Naive thymus-derived CD8-positive, alpha-beta T cell (primary cell): ENCODE results near the gene PHLDB2. TPM values are rescaled to one million over a fixed set of nuclear protein-coding genes. Genes with fewer than 3 reads are reported as not detected.

Experiments
- ATAC-seq, 2 donors: fragments of 150-1000 bp; cut with Tn5 transposase in 1 of 2; sonication (Bioruptor Pico), chemical (Tn5 transposase) in 1 of 2; 1 replicate in 1 of 2; 2 replicates in 1 of 2; pipeline ENCODE4 v1.10.0; 2021; ENCODE audit warnings: mild to moderate bottlenecking in 2 of 2, moderate library complexity in 2 of 2
- POLR2A ChIA-PET: fragments of 350-600 bp; sonication (Branson Sonifier 250); formaldehyde crosslinking; loops from one replicate; lab custom pipeline; 2021; ENCODE audit warnings: antibody characterized with exemption; lab: Charles Lee
- DNase-seq, 10 donors: peaks; one replicate each; pipeline versions ENCODE4 v3.0.0 to v3.0.0-alpha.2; 2020 to 2022
- H3K27ac Mint-ChIP-seq, 10 donors: one replicate each; pipeline ENCODE4 v1.8.0; 2020 to 2022; ENCODE audit warnings: mild to moderate bottlenecking in 10 of 10, mixed read lengths in 10 of 10, moderate library complexity in 4 of 10, inconsistent platforms in 1 of 10
- H3K27me3 Mint-ChIP-seq, 5 donors: one replicate each; pipeline ENCODE4 v1.8.0; 2021 to 2022; ENCODE audit warnings: mixed read lengths in 5 of 5
- H3K36me3 Mint-ChIP-seq, 3 donors: one replicate each; pipeline ENCODE4 v1.8.0; 2020 to 2022; ENCODE audit warnings: mixed read lengths in 3 of 3, mild to moderate bottlenecking in 2 of 3, inconsistent platforms in 1 of 3
- H3K4me1 Mint-ChIP-seq, 4 donors: one replicate each; pipeline ENCODE4 v1.8.0; 2021 to 2022; ENCODE audit warnings: mixed read lengths in 4 of 4
- H3K4me3 Mint-ChIP-seq, 10 donors: one replicate each; pipeline ENCODE4 v1.8.0; 2020 to 2022; ENCODE audit warnings: mild to moderate bottlenecking in 10 of 10, mixed read lengths in 10 of 10, moderate library complexity in 6 of 10, inconsistent platforms in 1 of 10
- H3K9me3 Mint-ChIP-seq, 9 donors: one replicate each; pipeline ENCODE4 v1.8.0; 2020 to 2022; ENCODE audit warnings: mixed read lengths in 9 of 9, mild to moderate bottlenecking in 3 of 9, inconsistent platforms in 1 of 9, moderate library complexity in 1 of 9
- polyA plus RNA-seq, 3 donors: library from polyadenylated mRNA; unstranded; fragments of 300-500 nt; fragmentation: Illumina TruSeq; gene quantifications; one replicate each; pipeline ENCODE4 v1.2.3, GENCODE V29; 2021
- total RNA-seq, 8 experiments: library from RNA in 2 of 8; stranded (reverse) in 2 of 8; gene quantifications; one replicate each; pipeline ENCODE4 v1.2.3 and lab custom pipeline; 2021 to 2026

Gene PHLDB2
- total and polyA plus RNA-seq, 5 experiments from 2014 or later = 0.46 to 4.6 (median 2.1) TPM

DNA sequence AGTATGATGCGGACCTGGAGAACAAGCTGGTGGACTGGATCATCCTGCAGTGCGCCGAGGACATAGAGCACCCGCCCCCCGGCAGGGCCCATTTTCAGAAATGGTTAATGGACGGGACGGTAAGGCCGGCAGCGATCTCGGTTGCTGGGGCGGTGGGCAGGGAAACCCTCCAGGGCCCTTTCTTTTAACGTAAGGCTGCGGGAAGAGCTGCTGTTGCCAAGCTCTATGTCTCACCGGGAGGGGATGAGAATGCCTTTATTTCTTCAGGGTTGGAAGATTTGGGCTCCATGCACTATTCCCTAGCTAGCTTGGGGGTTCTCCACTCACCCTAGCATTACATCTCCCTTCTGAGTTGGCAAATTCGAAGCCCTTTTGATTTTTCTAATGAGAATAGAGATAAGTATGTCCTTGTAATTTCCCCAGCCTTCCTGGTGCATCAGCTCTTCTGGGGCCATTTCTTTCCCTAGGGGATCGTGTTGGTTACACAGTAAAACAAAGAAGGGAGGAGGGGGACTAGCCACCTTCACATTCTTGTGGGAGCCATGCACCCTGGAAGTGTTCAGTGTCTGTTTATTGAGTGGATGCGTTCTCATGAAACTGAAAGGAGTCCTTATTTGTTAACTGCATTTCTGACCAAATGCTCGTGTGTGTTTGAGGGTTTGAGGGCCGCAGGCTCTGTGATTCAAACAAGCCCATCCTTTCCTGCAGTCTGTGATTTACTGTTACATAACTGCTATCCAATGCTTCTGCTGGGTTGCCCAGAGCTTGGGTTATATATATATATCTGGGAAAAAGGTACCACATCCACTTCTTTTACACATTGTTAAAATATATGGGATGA lies 140.6 kb downstream of the PHLDB2 start:
- POLR2A ChIA-PET = interaction anchor here (1.0 to 1.9 kb wide), 2 partner anchors 16 to 20 kb away, joined by 3 to 6 read pairs; partner anchors contain the start of gene ABHD10
- H3K27me3 Mint-ChIP-seq = peaks cover 0 to 9% (median 2%) of the 10 kb centered on the region in 5 donors
- H3K36me3 Mint-ChIP-seq = peaks cover 0 to 2% (median 0%) of the 10 kb centered on the region in 3 donors
- peaks cover 25 to 43% (median 39%) of the 10 kb centered on the region in 4 donors for H3K4me1 Mint-ChIP-seq
- H3K9me3 Mint-ChIP-seq = no peaks in the 10 kb centered on the region
- ATAC-seq (no peak), DNase-seq (no peak)
- H3K4me3 Mint-ChIP-seq = peak overlapping the region; percentile 70 to 86 (median 83)
- H3K27ac Mint-ChIP-seq = no peak overlapping the region

DNA sequence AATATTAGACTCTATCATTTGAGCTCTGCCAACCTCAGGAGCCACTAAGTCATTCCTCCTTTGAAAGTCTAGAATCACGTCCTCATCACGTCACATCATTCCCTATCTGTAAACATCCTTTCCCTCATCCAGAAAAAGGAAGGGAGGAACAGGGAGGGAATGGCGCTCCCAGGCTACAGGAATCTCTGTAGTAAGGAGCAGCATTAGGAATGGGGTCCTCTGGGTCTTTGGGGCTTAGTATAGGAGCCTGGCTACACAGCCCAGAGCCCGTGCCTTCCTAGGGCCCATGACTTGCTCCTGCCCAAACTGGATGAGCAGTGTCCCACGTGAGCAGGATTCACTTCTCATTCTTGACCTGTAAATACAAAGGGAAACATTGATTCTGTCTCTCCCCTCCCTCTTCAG lies 141.3 kb downstream of the PHLDB2 start:
- H3K36me3 Mint-ChIP-seq = peaks cover 0 to 2% (median 0%) of the 10 kb centered on the region in 3 donors
- no peak for ATAC-seq
- H3K9me3 Mint-ChIP-seq = no peaks in the 10 kb centered on the region
- DNase-seq = no peak
- H3K4me1 Mint-ChIP-seq = peaks cover 25 to 43% (median 39%) of the 10 kb centered on the region in 4 donors
- POLR2A ChIA-PET = no interaction called here
- H3K4me3 Mint-ChIP-seq = no peak overlapping the region
- H3K27me3 Mint-ChIP-seq = peaks cover 0 to 9% (median 2%) of the 10 kb centered on the region in 5 donors
- H3K27ac Mint-ChIP-seq = no peak overlapping the region

DNA sequence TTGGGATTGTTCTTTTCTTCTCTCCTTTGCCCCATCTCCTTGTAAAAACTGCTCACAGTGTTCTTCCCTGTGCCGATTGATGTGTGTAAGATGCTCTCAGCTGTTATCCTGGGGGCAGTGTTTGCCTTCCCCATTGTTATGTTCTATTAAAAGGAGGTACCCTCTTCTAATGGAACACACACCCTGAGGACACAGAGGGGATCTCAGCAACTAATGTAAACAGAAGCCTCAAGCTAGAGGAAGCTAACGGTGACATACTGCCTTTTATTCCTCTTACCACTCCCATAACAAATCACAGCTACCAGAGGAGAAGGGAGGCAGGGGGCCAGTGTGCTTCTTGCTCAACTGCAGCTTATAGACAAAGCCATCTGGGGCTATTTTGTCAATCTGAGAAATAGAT lies 141.9 kb downstream of the PHLDB2 start:
- POLR2A ChIA-PET = no interaction called here
- peak overlapping the region in 1 of 10 donors; percentile 5 for H3K4me3 Mint-ChIP-seq
- ATAC-seq = no peak
- no peak for DNase-seq
- peaks cover 25 to 43% (median 39%) of the 10 kb centered on the region in 4 donors for H3K4me1 Mint-ChIP-seq
- H3K36me3 Mint-ChIP-seq = peaks cover 0 to 2% (median 0%) of the 10 kb centered on the region in 3 donors
- H3K27ac Mint-ChIP-seq = peak overlapping the region in 1 of 10 donors; percentile 45
- no peaks in the 10 kb centered on the region for H3K9me3 Mint-ChIP-seq
- peaks cover 0 to 9% (median 2%) of the 10 kb centered on the region in 5 donors for H3K27me3 Mint-ChIP-seq

DNA sequence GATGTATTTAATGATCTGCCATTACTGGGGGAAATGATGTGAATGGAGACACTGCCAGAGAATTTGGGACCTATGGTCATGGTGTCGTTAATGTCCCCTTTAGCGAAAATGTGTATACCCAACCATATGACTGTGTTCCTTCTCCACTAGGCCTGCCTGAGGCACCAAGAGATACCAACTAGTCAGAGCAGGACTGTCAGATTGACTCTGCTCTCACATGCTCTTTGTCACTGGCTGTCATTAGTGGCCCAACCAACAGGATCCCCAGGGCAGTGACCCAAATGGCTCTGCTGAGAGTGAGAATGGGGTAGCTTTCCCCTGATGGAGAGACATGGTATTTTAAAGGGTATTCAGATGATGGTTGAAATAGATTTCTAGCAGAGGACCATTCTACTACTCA lies 142.5 kb downstream of the PHLDB2 start:
- no peaks in the 10 kb centered on the region for H3K9me3 Mint-ChIP-seq
- ATAC-seq = no peak
- H3K4me1 Mint-ChIP-seq = peaks cover 25 to 43% (median 39%) of the 10 kb centered on the region in 4 donors
- no peak overlapping the region for H3K4me3 Mint-ChIP-seq
- no peaks in the 10 kb centered on the region for H3K36me3 Mint-ChIP-seq
- POLR2A ChIA-PET = no interaction called here
- H3K27me3 Mint-ChIP-seq = peaks cover 0 to 9% (median 2%) of the 10 kb centered on the region in 5 donors
- H3K27ac Mint-ChIP-seq = no peak overlapping the region
- DNase-seq = no peak

DNA sequence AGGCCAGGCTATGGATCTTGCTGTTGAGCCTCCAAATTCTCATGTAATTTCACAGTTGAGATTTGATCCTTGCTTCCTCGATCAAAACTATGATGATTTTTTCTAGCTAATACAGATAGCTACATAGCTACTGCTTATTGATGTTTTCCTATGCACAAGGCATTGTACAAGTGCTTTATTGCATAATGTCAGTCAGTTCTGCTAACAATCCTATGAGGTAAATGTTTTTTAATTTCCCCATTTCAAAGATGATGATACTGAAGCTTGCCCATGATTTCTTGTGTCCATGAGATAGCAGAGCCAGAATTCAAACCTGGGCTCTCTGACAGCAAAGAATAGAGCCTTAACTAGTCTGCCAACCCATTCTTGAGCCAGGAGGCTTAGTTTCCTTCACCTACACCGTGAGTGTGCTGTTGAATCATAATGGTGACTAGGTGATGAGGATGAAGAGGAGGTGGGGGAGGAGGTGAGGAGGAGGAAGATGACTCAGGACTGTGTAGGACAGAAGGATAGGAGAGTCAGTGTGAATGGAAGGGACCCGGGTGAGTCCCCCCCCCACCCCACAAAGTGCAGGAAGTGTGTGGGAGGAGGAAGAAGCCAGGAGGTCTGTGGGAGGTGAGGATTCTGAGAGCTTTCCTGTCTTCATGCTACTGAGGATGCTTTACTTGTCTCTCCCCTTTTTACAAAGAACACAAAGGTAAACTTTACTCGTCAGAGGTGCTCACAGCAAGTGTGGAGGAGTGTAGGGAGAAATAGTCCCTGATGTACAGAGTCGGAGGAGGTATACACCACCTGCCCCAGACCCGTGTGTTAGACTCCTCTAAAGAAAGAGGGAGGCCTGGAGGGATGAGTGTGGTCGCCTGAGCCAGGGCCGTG lies 143.3 kb downstream of the PHLDB2 start:
- Mint-ChIP-seq H3K9me3 (no peaks in the 10 kb centered on the region), H3K4me3 (peak overlapping the region in 8 of 10 donors; percentile 18 to 74 (median 40)), H3K27me3 (peaks cover 0 to 7% (median 1%) of the 10 kb centered on the region in 5 donors), H3K27ac (peak overlapping the region; percentile 26 to 83 (median 54)), H3K4me1 (peaks cover 24 to 43% (median 39%) of the 10 kb centered on the region in 4 donors), H3K36me3 (no peaks in the 10 kb centered on the region)
- peak in 2 of 10 donors; percentile 8 to 10 for DNase-seq
- POLR2A ChIA-PET = interaction anchor here (1.2 kb wide), 1 partner anchor 23 kb away, joined by 4 read pairs; the partner anchor contains the start of gene ABHD10
- peak; percentile 45 to 59 for ATAC-seq

DNA sequence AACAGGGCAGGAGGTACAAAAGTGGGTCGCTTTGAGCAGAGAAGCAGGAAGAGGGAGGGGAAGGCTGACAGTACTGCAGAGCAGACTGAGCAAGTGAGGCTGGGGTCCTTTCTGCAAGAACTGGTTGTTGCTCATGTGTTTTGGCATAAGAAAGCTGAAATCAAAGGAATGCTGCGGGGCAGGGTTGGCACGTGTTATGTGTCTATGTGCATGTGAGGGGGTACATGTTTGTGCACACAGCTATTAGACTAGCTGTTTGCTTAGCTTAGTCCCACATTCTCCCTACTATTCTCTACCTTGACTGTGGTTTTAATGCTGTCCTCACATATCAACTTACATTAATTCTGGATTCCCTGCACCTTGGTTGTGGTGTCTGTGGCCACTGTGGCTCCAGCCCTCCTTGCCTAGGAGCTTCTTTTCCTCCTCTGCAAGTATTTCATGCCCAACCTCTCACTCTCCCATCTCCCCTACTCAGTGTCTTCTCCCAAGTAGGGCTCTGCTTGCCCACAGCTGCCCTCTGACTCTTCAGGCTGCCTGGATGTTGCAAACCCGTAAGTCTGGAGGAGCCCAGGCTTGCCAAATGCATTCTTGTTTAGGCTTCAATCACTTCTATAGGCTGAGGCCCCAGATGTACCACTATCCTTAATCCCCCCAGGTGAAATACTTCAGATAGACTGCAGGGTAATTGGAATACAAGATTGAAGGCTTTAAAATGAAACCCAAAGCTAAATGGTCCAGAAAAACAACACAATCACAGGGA lies 144.4 kb downstream of the PHLDB2 start:
- Mint-ChIP-seq H3K9me3 (no peaks in the 10 kb centered on the region), H3K4me1 (peaks cover 23 to 40% (median 37%) of the 10 kb centered on the region in 4 donors), H3K36me3 (no peaks in the 10 kb centered on the region), H3K27ac (peak overlapping the region in 6 of 10 donors; percentile 28 to 77 (median 56)), H3K4me3 (peak overlapping the region in 2 of 10 donors; percentile 26 to 53), H3K27me3 (peaks cover 0 to 5% (median 0%) of the 10 kb centered on the region in 5 donors)
- no peak for DNase-seq
- POLR2A ChIA-PET = interaction anchor here (0.7 to 1.2 kb wide), 2 partner anchors 24 to 25 kb away, joined by 4 read pairs; partner anchors contain the start of gene ABHD10
- peak in 1 of 2 donors; percentile 35 for ATAC-seq

DNA sequence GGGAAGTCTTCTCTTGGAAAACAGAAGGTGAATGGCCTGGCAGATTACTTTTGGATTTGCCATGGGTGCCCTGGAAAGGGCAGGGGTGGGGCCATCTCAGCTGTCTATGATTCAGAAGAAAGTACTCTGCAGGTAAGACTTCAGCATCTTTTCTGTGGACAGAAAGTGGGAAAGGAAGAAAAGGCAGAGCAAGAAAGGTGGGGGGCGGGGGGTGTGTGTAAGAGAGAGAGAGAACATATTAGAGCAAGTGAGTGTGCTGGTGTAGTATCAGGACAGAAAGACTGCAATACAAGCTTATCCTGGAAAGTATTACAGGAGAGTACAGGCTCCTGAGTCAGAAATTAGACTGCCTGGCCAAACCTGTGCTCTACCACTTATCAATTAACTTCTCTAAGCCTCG lies 145.1 kb downstream of the PHLDB2 start:
- POLR2A ChIA-PET = interaction anchor here (0.7 kb wide), 1 partner anchor 25 kb away, joined by 4 read pairs; the partner anchor contains the start of gene ABHD10
- no peaks in the 10 kb centered on the region for H3K9me3 Mint-ChIP-seq
- no peak for DNase-seq
- H3K4me3 Mint-ChIP-seq = no peak overlapping the region
- H3K27me3 Mint-ChIP-seq = peaks cover 0 to under 1% (median 0%) of the 10 kb centered on the region in 5 donors
- no peaks in the 10 kb centered on the region for H3K36me3 Mint-ChIP-seq
- no peak for ATAC-seq
- H3K27ac Mint-ChIP-seq = peak overlapping the region in 1 of 10 donors; percentile 42
- H3K4me1 Mint-ChIP-seq = peaks cover 22 to 33% (median 31%) of the 10 kb centered on the region in 4 donors

DNA sequence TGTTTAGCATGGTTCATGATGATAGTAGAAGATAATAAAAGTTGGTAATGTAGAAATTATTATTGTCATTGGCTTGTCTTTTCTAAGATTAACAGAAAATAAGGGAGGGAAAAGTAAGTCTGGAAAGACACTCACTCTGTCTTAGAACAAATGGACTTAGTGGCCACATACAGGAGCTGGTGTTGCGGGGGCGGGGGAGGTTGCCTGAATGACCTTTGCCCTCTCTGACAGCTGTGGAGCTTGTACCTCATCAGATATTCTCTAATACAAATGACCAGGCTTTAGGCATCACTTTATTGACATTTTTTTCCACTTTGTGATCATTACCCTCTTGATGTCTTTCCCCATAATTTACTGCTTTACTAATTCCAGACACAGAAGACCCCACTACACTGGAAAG lies 145.6 kb downstream of the PHLDB2 start:
- DNase-seq (no peak), ATAC-seq (no peak)
- Mint-ChIP-seq H3K9me3 (no peaks in the 10 kb centered on the region), H3K4me3 (no peak overlapping the region), H3K36me3 (no peaks in the 10 kb centered on the region), H3K27ac (no peak overlapping the region), H3K27me3 (no peaks in the 10 kb centered on the region), H3K4me1 (peaks cover 22 to 28% (median 28%) of the 10 kb centered on the region in 4 donors)
- POLR2A ChIA-PET = interaction anchor here (0.7 kb wide), 1 partner anchor 25 kb away, joined by 4 read pairs; the partner anchor contains the start of gene ABHD10

DNA sequence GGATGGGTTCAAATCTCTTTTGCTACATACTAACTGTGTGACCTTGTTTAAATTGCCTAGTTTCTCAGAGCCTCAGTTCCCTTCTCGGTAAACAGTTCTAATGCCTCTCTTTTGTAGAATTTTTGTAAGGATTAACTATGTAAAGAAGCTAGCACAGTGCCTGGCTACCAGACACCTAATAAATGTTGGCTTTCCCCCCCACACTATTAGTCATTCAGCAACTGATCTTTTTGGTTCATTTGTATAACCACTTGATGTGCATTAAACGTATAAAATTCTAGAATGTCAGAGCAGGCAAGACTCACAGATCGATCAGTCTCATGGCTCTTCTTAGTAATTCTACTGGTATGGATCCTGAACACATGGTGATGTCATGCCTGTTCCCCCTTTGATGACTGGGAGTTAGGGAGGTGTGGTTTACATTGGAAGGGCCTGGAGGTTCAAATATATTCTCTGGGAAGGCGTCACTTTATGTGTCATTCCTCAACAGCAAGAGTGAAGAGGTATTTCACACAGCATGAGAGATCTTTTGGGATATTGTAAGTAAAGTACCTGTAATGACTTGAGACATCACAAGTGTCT lies 146.1 kb downstream of the PHLDB2 start:
- no peaks in the 10 kb centered on the region for H3K9me3 Mint-ChIP-seq
- no peaks in the 10 kb centered on the region for H3K36me3 Mint-ChIP-seq
- ATAC-seq (no peak), DNase-seq (no peak)
- H3K4me3 Mint-ChIP-seq = no peak overlapping the region
- no peaks in the 10 kb centered on the region for H3K27me3 Mint-ChIP-seq
- H3K27ac Mint-ChIP-seq = no peak overlapping the region
- POLR2A ChIA-PET = no interaction called here
- H3K4me1 Mint-ChIP-seq = peaks cover 22 to 28% (median 25%) of the 10 kb centered on the region in 4 donors

DNA sequence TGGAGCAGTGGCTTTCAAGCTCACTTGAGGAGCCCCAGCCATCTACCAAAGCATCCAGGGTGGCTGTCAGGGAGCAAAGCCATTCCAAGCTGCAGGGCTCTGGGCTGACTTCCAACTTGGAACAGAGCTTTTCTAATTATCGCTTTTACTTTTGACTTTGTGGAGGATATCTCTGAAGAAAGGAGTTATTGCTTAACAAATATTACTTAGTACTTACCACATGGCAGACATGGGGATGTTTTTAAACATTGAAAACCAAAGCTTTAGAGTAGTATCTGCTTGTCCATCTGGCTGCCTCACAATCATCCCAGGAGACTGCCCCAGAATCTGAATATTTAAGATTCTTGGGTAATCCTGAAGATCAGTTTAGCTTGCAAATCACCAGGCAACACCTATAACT lies 148.6 kb downstream of the PHLDB2 start:
- Mint-ChIP-seq H3K27me3 (no peaks in the 10 kb centered on the region), H3K9me3 (no peaks in the 10 kb centered on the region), H3K27ac (no peak overlapping the region), H3K36me3 (no peaks in the 10 kb centered on the region), H3K4me3 (no peak overlapping the region), H3K4me1 (peaks cover 13 to 20% (median 16%) of the 10 kb centered on the region in 4 donors)
- no peak for DNase-seq
- no peak for ATAC-seq
- POLR2A ChIA-PET = no interaction called here

DNA sequence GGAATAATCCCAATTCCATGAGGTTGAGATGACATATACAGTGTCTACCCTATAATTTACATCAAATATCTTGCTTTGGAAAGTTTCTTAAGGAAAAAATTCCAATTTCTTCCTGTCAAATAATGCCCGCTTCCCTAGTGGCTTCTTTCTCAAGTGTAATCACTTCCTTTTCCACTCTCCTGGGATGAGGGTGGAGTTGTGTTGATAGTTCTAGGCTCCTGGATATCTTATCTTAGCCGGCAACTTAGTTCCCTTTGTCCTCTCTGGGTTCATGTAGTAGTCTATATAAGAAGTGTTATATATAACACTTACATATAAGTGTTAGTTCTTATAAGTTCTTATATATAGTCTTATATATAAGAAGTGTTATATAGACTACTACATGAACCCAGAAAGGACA lies 150.6 kb downstream of the PHLDB2 start:
- H3K4me1 Mint-ChIP-seq = peaks cover 2 to 17% (median 6%) of the 10 kb centered on the region in 4 donors
- no peaks in the 10 kb centered on the region for H3K36me3 Mint-ChIP-seq
- no peak overlapping the region for H3K4me3 Mint-ChIP-seq
- ATAC-seq (no peak), DNase-seq (no peak)
- H3K27ac Mint-ChIP-seq = no peak overlapping the region
- H3K9me3 Mint-ChIP-seq = no peaks in the 10 kb centered on the region
- H3K27me3 Mint-ChIP-seq = no peaks in the 10 kb centered on the region
- POLR2A ChIA-PET = no interaction called here
